GM19467 (cell line): ENCODE results near the gene MUTYH.

Experiments used
- ATAC-seq: cut with Tn5 transposase; IDR thresholded peaks from one replicate; pipeline ENCODE4 v1.9.1; 2021; ENCODE audit warnings: mild to moderate bottlenecking, moderate library complexity; ENCODE audit not compliant: unreplicated experiment

The MUTYH gene

GRCh38 chr1:45351508-45351907 is 11.3 kb upstream of the MUTYH start:
- no peak for ATAC-seq

- no peak for ATAC-seq
These were observed 8.9 kb upstream of the MUTYH start for GRCh38 chr1:45348966-45349677.

- ATAC-seq, result no peak
These were observed 8.3 kb upstream of the MUTYH start for GRCh38 chr1:45348609-45348965.

GRCh38 chr1:45348020-45348419 is 7.8 kb upstream of the MUTYH start:
- no peak for ATAC-seq

GRCh38 chr1:45346473-45346872 is 6.2 kb upstream of the MUTYH start:
- no peak for ATAC-seq

GRCh38 chr1:45345014-45345413 is 4.8 kb upstream of the MUTYH start:
- ATAC-seq, result no peak

GRCh38 chr1:45344499-45344898 is 4.3 kb upstream of the MUTYH start:
- no peak for ATAC-seq

- ATAC-seq, result no peak
These were observed 701 bp upstream of the MUTYH start for GRCh38 chr1:45340816-45341466.

- no peak for ATAC-seq
These were observed 2.5 kb downstream of the MUTYH start for GRCh38 chr1:45337630-45338325.

- ATAC-seq, result no peak
These were observed 4.3 kb downstream of the MUTYH start for GRCh38 chr1:45335855-45336324.

- no peak for ATAC-seq
These were observed 5.7 kb downstream of the MUTYH start for GRCh38 chr1:45334308-45335245.

- no peak for ATAC-seq
These were observed 7.9 kb downstream of the MUTYH start for GRCh38 chr1:45332346-45332720.

- no peak for ATAC-seq
These were observed 8.5 kb downstream of the MUTYH start for GRCh38 chr1:45331436-45332345.

- ATAC-seq, result no peak
These were observed 10.8 kb downstream of the MUTYH start for GRCh38 chr1:45329445-45329844.

- no peak for ATAC-seq
These were observed 11.6 kb downstream of the MUTYH start for GRCh38 chr1:45328680-45329079.

GRCh38 chr1:45327644-45328515 is 12.4 kb downstream of the MUTYH start:
- ATAC-seq, result no peak

GRCh38 chr1:45326627-45327623 is 13.3 kb downstream of the MUTYH start, which contains the start of gene HPDL:
Gene HPDL, plus strand, starts transcription at chr1:45326895. Its CDS starts 254 bp downstream, at chr1:45327149.
- peak; percentile 57 for ATAC-seq
